GM12873 (cell line): Measurements from ENCODE around the gene HMGN4.

ENCODE experiments used
- CTCF ChIP-seq: IDR thresholded peaks from 2 replicates; pipeline ENCODE4 v1.5.1; 2012; ENCODE audit warnings: low read depth, mild to moderate bottlenecking, moderate library complexity, low read length, control low read depth; ENCODE audit not compliant: insufficient read depth; ENCODE audit errors: missing control alignments

HMGN4 gene

GRCh38 chr6:26578741-26579140, 40.6 kb downstream of the HMGN4 start:
- TF ChIP-seq CTCF, result no peak

GRCh38 chr6:26581164-26581915, 43.2 kb downstream of the HMGN4 start:
- TF ChIP-seq CTCF, result no peak

- TF ChIP-seq CTCF, result no peak
Observed at GRCh38 chr6:26588965-26589364, 50.8 kb downstream of the HMGN4 start.

- no peak for TF ChIP-seq CTCF
Observed at GRCh38 chr6:26592649-26593048, 54.5 kb downstream of the HMGN4 start.

GRCh38 chr6:26593278-26594130, 55.3 kb downstream of the HMGN4 start:
- no peak for TF ChIP-seq CTCF

GRCh38 chr6:26594131-26594498, 55.9 kb downstream of the HMGN4 start:
- TF ChIP-seq CTCF, result no peak
